ENCODE data around the gene ADK.
"Not testable (repeated sequence)": the region's sequence is repeated elsewhere in the genome, so short reads cannot be mapped to it uniquely, and the experiment has no call there.

ADK gene

DNA sequence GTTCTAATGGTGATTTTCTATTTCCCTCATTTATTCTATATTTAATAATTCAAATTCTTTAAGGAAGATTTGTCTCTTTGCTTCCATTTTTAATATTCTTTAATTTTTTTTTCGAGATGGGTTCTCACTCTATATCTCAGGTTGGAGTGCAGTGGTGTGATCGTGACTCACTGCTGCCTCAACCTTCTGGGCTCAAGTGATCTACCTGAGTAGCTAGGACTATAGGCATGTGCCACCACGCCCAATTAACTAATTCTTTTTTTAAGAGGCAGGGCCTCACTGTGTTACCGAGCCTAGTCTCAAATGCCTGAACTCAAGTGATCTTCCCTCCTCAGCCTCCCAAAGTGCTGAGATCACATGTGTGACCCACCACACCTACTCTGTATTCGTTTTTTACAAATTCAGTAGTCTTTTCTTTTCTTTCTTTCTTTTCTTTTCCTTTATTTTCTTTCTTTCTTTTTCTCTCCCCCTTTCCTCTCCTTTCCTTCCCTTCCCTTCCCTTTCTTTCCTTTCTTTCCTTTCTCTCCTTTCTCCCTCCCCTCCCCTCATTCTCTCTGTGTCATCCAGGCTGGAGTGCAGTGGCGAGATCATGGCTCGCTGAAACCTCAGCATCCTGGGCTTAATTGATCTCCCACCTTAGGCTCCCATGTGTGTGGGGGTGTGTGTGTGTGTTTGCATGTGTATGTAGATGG is 323.1 kb downstream of the ADK start:
- TF ChIP-seq CTCF (IDR thresholded peaks at IDR 0.05), result no peak
- DNase-seq (ENCODE audit: low spot score), result no peak
- Histone ChIP-seq H3K4me3 (no peak overlapping the region), H3K27ac (no peak overlapping the region)

DNA sequence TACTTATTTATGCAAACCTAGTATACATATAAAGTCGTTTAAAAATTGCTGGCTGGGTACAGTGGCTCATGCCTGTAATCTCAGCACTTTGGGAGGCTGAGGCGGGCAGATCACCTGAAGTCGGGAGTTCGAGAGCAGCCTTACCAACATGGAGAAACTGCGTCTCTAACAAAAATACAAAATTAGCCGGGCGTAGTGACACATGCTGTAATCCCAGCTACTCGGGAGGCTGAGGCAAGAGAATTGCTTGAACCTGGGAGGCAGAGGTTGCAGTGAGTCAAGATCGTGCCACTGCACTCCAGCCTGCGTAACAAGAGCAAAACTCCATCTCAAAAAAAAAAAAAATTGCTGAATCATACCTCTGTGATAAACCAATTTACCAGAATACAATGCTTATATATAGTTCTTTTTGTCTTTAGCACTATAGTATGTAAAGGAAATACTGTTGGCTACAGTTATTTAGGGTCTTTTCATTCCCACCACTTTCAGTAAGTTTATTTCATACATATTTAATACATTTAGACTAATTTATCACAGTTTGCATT is 325.2 kb downstream of the ADK start:
- not testable (repeated sequence) for DNase-seq (ENCODE audit: low spot score); H3K4me3 ChIP-seq; H3K27ac ChIP-seq

DNA sequence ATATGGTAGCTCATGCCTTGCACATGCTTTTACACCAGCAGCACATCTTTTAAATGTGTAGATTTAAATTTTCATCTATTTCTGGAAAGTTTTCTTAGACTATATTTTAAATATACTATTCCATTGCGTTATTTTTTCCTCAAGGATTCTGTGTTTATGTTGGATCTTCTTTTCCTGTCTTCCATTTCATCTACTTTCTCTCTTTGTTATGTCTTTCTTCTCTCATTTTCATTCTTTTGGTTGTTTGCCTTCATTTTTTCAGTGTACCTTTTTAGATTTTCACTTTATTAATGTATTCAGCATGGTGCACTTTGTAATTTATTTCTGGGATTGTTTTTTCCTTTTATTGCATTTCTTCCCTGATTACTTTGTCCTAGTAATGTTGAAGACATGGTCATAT is 329.8 kb downstream of the ADK start:
- no peak for DNase-seq (ENCODE audit: low spot score)
- no peak overlapping the region for H3K4me3 ChIP-seq
- no peak overlapping the region for H3K27ac ChIP-seq
- TF ChIP-seq CTCF (IDR thresholded peaks at IDR 0.05), result no peak

DNA sequence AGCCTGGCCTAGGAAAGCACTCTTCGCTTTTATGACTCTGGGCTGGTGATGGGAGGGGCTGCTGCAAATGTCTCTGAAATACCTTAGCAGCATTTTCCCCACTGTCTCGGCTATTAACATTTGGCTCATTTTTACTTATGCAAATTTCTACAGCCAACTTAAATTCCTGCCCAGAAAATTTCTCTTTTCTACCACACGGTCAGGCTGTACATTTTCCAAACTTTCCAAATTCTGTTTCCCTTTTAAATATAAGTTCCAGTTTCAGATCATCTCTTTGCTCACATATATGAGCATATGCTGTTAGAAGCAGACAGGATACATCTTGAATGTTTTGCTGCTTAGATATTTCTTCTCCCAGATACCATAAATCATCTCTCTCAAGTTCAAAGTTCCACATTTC is 332.3 kb downstream of the ADK start:
- no peak overlapping the region for H3K4me3 ChIP-seq
- DNase-seq (ENCODE audit: low spot score), result no peak
- H3K27ac ChIP-seq, result no peak overlapping the region
- no peak for TF ChIP-seq CTCF (IDR thresholded peaks at IDR 0.05)

DNA sequence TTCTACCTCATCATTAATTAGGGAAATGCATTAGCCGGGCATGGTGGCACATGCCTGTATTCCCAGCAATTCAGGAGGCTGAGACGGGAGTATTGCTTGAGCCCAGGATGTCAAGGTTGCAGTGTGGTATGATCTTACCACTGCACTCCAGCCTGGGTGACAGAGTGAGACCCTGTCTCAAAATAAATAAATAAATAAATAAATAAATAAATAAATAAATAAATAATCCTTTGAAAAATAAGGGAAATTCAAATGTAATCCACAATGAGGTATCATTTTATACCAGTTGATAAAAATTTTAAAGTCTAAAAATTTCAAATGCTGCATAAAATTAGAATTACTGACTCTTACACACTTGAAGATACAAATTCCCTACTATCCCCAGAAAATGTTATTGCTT is 334.3 kb downstream of the ADK start:
- DNase-seq (ENCODE audit: low spot score), result no peak
- TF ChIP-seq CTCF (IDR thresholded peaks at IDR 0.05), result no peak
- Histone ChIP-seq H3K4me3 (no peak overlapping the region), H3K27ac (no peak overlapping the region)

GRCh38 chr10:74486659-74487058 is 335.6 kb downstream of the ADK start:
- no peak overlapping the region for H3K27ac ChIP-seq

DNA sequence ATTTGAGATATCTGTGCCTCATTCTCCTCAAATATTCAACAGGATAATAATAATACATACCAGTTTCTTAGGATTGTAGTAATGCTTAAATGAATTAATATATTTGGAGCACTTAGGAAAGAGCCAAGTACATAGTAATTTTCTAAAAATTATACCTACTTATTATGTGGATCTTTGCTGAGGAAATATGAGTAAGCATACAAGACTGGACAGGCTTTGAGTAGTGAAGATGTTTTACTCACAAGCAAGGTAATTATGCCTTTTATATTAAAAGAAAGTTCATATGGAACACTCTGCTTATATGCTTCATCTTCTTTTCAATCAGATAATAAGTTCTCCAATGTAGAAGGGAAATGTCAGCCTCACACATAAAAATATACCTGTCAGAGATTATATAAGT is 337.9 kb downstream of the ADK start:
- no peak overlapping the region for H3K4me3 ChIP-seq
- no peak for TF ChIP-seq CTCF (IDR thresholded peaks at IDR 0.05)
- H3K27ac ChIP-seq, result no peak overlapping the region
- DNase-seq (ENCODE audit: low spot score), result no peak

More at GRCh38 chr10:74486659-74487058, 335.6 kb downstream of the ADK start:
- TF ChIP-seq CTCF (IDR thresholded peaks at IDR 0.05), result no peak
- H3K4me3 ChIP-seq, result no peak overlapping the region
- DNase-seq (ENCODE audit: low spot score), result no peak

Measured in coronary artery (tissue), 2 donors.